BJ (cell line): ENCODE measurements around the gene ISLR. TPM values are rescaled to one million over a fixed set of nuclear protein-coding genes. Genes with fewer than 3 reads are reported as not detected.

Source experiments
- CTCF ChIA-PET: fragments of 350-600 bp; formaldehyde crosslinking; extraction: SDS; loops from one replicate; lab custom pipeline; 2021; ENCODE audit warnings: antibody characterized with exemption, inconsistent platforms; lab: Yijun Ruan, JAX
- POLR2A ChIA-PET: fragments of 300-600 bp; sonication (Branson Sonifier 250); formaldehyde crosslinking; extraction: SDS; loops from one replicate; lab custom pipeline; 2021; ENCODE audit warnings: antibody characterized with exemption; lab: Charles Lee
- DNase-seq: peaks from one replicate; pipeline ENCODE4 v3.0.0-alpha.2; 2011; ENCODE audit warnings: low read depth
- H3K27me3 ChIP-seq: 2 replicates; pipeline ENCODE4 v1.6.0; 2011; ENCODE audit warnings: low read length; ENCODE audit not compliant: control insufficient read depth, insufficient read depth
- H3K36me3 ChIP-seq: 2 replicates; pipeline ENCODE4 v1.5.1; 2011; ENCODE audit warnings: low read length; ENCODE audit not compliant: control insufficient read depth, insufficient read depth
- H3K4me3 ChIP-seq: 2 replicates; pipeline ENCODE4 v1.5.1; 2011; ENCODE audit warnings: low read depth, mild to moderate bottlenecking, control low read depth, low read length
- CTCF ChIP-seq: IDR thresholded peaks from 2 replicates; pipeline ENCODE4 v1.5.1; 2011; ENCODE audit warnings: low read depth, mild to moderate bottlenecking, control low read depth, inconsistent platforms, low read length, moderate library complexity; ENCODE audit not compliant: insufficient read depth
- polyA plus RNA-seq: library from polyadenylated mRNA; depleted of rRNA; stranded (reverse); fragments of >200 nt; gene quantifications from 2 replicates; pipeline ENCODE4 v1.2.3, GENCODE V29; 2011

Gene ISLR
- polyA plus RNA-seq, 1 experiment = 64.0 TPM

- ChIA-PET CTCF (interaction anchor here (1.1 to 1.9 kb wide), 6 partner anchors 29 to 120 kb away, joined by 3 to 9 read pairs (median 4); partner anchors contain the start of gene ISLR), POLR2A (no interaction called here)
- Histone ChIP-seq H3K27me3 (no peaks in the 10 kb centered on the region), H3K36me3 (no peaks in the 10 kb centered on the region; the same call in 1 of the 2 replicates), H3K4me3 (peak overlapping the region; percentile 22)
- no peak for DNase-seq
- no peak for TF ChIP-seq CTCF
Observed at GRCh38 chr15:74201710-74202420, 28.4 kb downstream of the ISLR start.

- Histone ChIP-seq H3K36me3 (no peaks in the 10 kb centered on the region; the same call in 1 of the 2 replicates), H3K4me3 (peak within 1 kb of the TSS; percentile 22), H3K27me3 (no peaks in the 10 kb centered on the region)
- peak; percentile 30 for TF ChIP-seq CTCF
- POLR2A ChIA-PET = no interaction called here
- no peak for DNase-seq
- CTCF ChIA-PET = interaction anchor here (0.7 to 1.9 kb wide), 11 partner anchors 8 to 120 kb away, joined by 3 to 9 read pairs (median 3); partner anchors contain the start of gene ISLR
Observed at GRCh38 chr15:74202452-74203401, 29.2 kb downstream of the ISLR start, which contains the start of gene STRA6. Gene STRA6, minus strand, starts transcription at chr15:74202787. Its CDS starts 520 bp downstream, at chr15:74202267.

- ChIA-PET CTCF (interaction anchor here (1.0 to 1.9 kb wide), 5 partner anchors 9 to 118 kb away, joined by 3 to 5 read pairs (median 4); no protein-coding TSS in a partner anchor), POLR2A (interaction anchor here (0.6 kb wide), 1 partner anchor 1165 kb away, joined by 3 read pairs; no protein-coding TSS in a partner anchor)
- no peak for DNase-seq
- H3K36me3 ChIP-seq = no peaks in the 10 kb centered on the region; the same call in 1 of the 2 replicates
- TF ChIP-seq CTCF = no peak
- no peaks in the 10 kb centered on the region for H3K27me3 ChIP-seq
- no peak overlapping the region for H3K4me3 ChIP-seq
Observed at GRCh38 chr15:74203914-74204431, 30.5 kb downstream of the ISLR start.

GRCh38 chr15:74205582-74205947, 32.1 kb downstream of the ISLR start:
- no peak for DNase-seq
- ChIA-PET POLR2A (interaction anchor here (0.6 kb wide), 1 partner anchor 664 kb away, joined by 3 read pairs; no protein-coding TSS in a partner anchor), CTCF (interaction anchor here (1.3 kb wide), 1 partner anchor 9 kb away, joined by 3 read pairs; no protein-coding TSS in a partner anchor)
- H3K4me3 ChIP-seq = no peak overlapping the region
- no peaks in the 10 kb centered on the region for H3K27me3 ChIP-seq
- no peak for TF ChIP-seq CTCF
- H3K36me3 ChIP-seq = no peaks in the 10 kb centered on the region
